ENCODE measurements around the gene RBFOX2. TPM values are rescaled to one million over a fixed set of nuclear protein-coding genes. Genes with fewer than 3 reads are reported as not detected.

Gene RBFOX2
- polyA plus RNA-seq, 1 of the 3 experiments (the other 2 are of a cell fraction), result 115 TPM

DNA sequence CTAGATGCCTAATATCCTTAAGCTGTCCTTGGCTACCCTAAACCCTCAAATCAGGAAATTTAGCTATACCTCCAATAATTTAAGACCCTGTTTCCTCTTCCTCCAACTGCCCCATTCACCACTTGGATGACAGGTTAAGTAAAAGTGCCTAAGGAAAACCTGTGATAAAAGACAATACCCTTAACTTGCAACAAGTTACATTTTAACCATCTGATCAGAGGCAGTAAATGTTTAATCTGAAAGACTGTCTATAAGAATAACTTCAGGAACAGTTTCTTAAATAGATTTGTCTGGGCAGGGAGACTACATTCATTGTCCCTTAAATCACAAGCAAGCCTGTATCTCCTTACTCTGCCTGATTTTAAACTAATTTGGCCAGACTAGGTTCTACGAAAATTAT is 181.8 kb downstream of the RBFOX2 start:
- H3K4me3 ChIP-seq (ENCODE audit: low read depth in 2 of 2, low read length in 1 of 2), result no peak overlapping the region
- H3K4me1 ChIP-seq (ENCODE audit: control insufficient read depth in 1 of 2, insufficient read depth in 2 of 2, low read depth in 1 of 2, low read length in 1 of 2), result peaks cover 7 to 24% of the 10 kb centered on the region in 2 experiments; a peak in 3 of 4 replicates
- POLR2A ChIA-PET, result no interaction called here
- CTCF ChIA-PET, result interaction anchor here (2.3 kb wide), 1 partner anchor 219 kb away, joined by 9 read pairs; no protein-coding TSS in a partner anchor
- no peaks in the 10 kb centered on the region for H3K9me2 ChIP-seq
- no peak for DNase-seq
- H2AFZ ChIP-seq (ENCODE audit: low read depth), result no peak overlapping the region
- TF ChIP-seq TAF1 (IDR thresholded peaks at IDR 0.05; ENCODE audit: borderline replicate concordance, low read depth, low read length) (no peak), SMC3 (IDR thresholded peaks at IDR 0.05; ENCODE audit: low read depth, low read length) (no peak), USF1 (IDR thresholded peaks at IDR 0.05; ENCODE audit: borderline replicate concordance, low read depth) (no peak), GATA2 (CRISPR knock-in tag; IDR thresholded peaks at IDR 0.05) (no peak), RAD21 (IDR thresholded peaks at IDR 0.05; ENCODE audit: low read length) (no peak), ELF1 (IDR thresholded peaks at IDR 0.05) (no peak)
- TF ChIP-seq, protein P1, sequence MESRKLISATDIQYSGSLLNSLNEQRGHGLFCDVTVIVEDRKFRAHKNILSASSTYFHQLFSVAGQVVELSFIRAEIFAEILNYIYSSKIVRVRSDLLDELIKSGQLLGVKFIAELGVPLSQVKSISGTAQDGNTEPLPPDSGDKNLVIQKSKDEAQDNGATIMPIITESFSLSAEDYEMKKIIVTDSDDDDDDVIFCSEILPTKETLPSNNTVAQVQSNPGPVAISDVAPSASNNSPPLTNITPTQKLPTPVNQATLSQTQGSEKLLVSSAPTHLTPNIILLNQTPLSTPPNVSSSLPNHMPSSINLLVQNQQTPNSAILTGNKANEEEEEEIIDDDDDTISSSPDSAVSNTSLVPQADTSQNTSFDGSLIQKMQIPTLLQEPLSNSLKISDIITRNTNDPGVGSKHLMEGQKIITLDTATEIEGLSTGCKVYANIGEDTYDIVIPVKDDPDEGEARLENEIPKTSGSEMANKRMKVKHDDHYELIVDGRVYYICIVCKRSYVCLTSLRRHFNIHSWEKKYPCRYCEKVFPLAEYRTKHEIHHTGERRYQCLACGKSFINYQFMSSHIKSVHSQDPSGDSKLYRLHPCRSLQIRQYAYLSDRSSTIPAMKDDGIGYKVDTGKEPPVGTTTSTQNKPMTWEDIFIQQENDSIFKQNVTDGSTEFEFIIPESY (IDR thresholded peaks at IDR 0.05; ENCODE audit: borderline replicate concordance, low read depth), result no peak
- peaks cover 85% of the 10 kb centered on the region for H4K20me1 ChIP-seq (ENCODE audit: insufficient read depth)
- H3K27me3 ChIP-seq (ENCODE audit: insufficient read depth), result no peaks in the 10 kb centered on the region
- no peak overlapping the region for H3K4me2 ChIP-seq
- H3F3A ChIP-seq (replicated peaks; ENCODE audit: insufficient read depth), result peaks cover 19% of the 10 kb centered on the region
- H3K79me2 ChIP-seq (ENCODE audit: insufficient read depth), result peaks cover 85% of the 10 kb centered on the region
- H3K36me3 ChIP-seq (replicated peaks in 1 of 2; ENCODE audit: control insufficient read depth in 1 of 2, insufficient read depth in 2 of 2, low read length in 1 of 2), result peaks cover 3 to 4% of the 10 kb centered on the region in 2 experiments
- no peak overlapping the region for H3K27ac ChIP-seq (ENCODE audit: low read depth in 2 of 2, low read length in 1 of 2)
- WGBS (ENCODE audit: low lambda C conversion rate), result 74% methylated on average over 1 of the region's 1 CpG
- no peak overlapping the region for H3K9ac ChIP-seq
- H3K9me3 ChIP-seq, result no peaks in the 10 kb centered on the region

DNA sequence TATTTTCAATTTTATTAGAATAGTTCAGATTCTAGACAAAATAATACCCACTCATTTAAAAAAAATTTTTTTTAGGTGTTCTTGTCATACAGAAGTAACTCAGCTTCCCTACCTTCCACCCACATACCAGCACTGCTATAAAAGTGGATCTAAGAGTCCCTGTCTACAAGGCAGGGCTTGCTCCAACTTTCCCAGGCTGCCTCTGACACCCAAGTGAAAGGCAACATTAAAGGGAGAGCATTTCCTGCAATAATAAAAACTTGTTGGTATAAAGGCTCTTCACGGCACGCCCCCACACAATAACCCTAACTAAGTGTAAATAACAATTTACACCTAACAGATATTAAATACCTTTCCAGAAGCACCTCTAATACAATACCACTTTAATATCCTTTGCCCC is 183.7 kb downstream of the RBFOX2 start:
- Histone ChIP-seq H3K9ac (no peak overlapping the region), H3K9me2 (no peaks in the 10 kb centered on the region), H3K4me2 (no peak overlapping the region), H4K20me1 (ENCODE audit: insufficient read depth) (peaks cover 71% of the 10 kb centered on the region), H3K4me3 (ENCODE audit: low read depth in 2 of 2, low read length in 1 of 2) (no peak overlapping the region), H3K27me3 (ENCODE audit: insufficient read depth) (no peaks in the 10 kb centered on the region), H3K79me2 (ENCODE audit: insufficient read depth) (peaks cover 79% of the 10 kb centered on the region), H3K36me3 (replicated peaks in 1 of 2; ENCODE audit: control insufficient read depth in 1 of 2, insufficient read depth in 2 of 2, low read length in 1 of 2) (peaks cover 0 to 3% of the 10 kb centered on the region in 2 experiments), H3F3A (replicated peaks; ENCODE audit: insufficient read depth) (peaks cover 25% of the 10 kb centered on the region), H2AFZ (ENCODE audit: low read depth) (no peak overlapping the region), H3K27ac (ENCODE audit: low read depth in 2 of 2, low read length in 1 of 2) (no peak overlapping the region), H3K9me3 (no peaks in the 10 kb centered on the region), H3K4me1 (ENCODE audit: control insufficient read depth in 1 of 2, insufficient read depth in 2 of 2, low read depth in 1 of 2, low read length in 1 of 2) (peaks cover 0 to 26% of the 10 kb centered on the region in 2 experiments; a peak in 3 of 4 replicates)
- no peak for DNase-seq
- ChIA-PET POLR2A (no interaction called here), CTCF (interaction anchor here (1.1 kb wide), 1 partner anchor 39 kb away, joined by 3 read pairs; no protein-coding TSS in a partner anchor)
- TF ChIP-seq TAF1 (IDR thresholded peaks at IDR 0.05; ENCODE audit: borderline replicate concordance, low read depth, low read length), result no peak
- TF ChIP-seq USF1 (IDR thresholded peaks at IDR 0.05; ENCODE audit: borderline replicate concordance, low read depth), result no peak
- no peak for TF ChIP-seq YY1 (IDR thresholded peaks at IDR 0.05; ENCODE audit: low read depth)
- TF ChIP-seq, protein P2, sequence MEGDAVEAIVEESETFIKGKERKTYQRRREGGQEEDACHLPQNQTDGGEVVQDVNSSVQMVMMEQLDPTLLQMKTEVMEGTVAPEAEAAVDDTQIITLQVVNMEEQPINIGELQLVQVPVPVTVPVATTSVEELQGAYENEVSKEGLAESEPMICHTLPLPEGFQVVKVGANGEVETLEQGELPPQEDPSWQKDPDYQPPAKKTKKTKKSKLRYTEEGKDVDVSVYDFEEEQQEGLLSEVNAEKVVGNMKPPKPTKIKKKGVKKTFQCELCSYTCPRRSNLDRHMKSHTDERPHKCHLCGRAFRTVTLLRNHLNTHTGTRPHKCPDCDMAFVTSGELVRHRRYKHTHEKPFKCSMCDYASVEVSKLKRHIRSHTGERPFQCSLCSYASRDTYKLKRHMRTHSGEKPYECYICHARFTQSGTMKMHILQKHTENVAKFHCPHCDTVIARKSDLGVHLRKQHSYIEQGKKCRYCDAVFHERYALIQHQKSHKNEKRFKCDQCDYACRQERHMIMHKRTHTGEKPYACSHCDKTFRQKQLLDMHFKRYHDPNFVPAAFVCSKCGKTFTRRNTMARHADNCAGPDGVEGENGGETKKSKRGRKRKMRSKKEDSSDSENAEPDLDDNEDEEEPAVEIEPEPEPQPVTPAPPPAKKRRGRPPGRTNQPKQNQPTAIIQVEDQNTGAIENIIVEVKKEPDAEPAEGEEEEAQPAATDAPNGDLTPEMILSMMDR (IDR thresholded peaks at IDR 0.05), result no peak
- no peak for TF ChIP-seq ELF1 (IDR thresholded peaks at IDR 0.05)
- no peak for TF ChIP-seq FOXM1 (IDR thresholded peaks at IDR 0.05; ENCODE audit: low read depth)
- no peak for TF ChIP-seq GATA2 (CRISPR knock-in tag; IDR thresholded peaks at IDR 0.05)
- no peak for TF ChIP-seq MEF2A (IDR thresholded peaks at IDR 0.05; ENCODE audit: borderline replicate concordance, low read depth)
- no peak for TF ChIP-seq FOXJ3 (CRISPR knock-in tag; IDR thresholded peaks at IDR 0.05)
- TF ChIP-seq TEAD4 (IDR thresholded peaks at IDR 0.05; ENCODE audit: borderline replicate concordance, insufficient read depth), result no peak
- no peak for TF ChIP-seq TCF12 (IDR thresholded peaks at IDR 0.05)
- no peak for TF ChIP-seq NRF1 (IDR thresholded peaks at IDR 0.05; ENCODE audit: low read depth, low read length)
- TF ChIP-seq SIN3A (IDR thresholded peaks at IDR 0.05; ENCODE audit: borderline replicate concordance, low read depth, low read length), result no peak
- TF ChIP-seq NFIC (IDR thresholded peaks at IDR 0.05; ENCODE audit: borderline replicate concordance), result no peak
- WGBS (ENCODE audit: low lambda C conversion rate), result 96% methylated on average over 2 of the region's 2 CpGs
